Ammon's horn (tissue), 1 donor: ENCODE measurements around the gene HAUS6.
"Not testable (repeated sequence)": the region's sequence is repeated elsewhere in the genome, so short reads cannot be mapped to it uniquely, and the experiment has no call there.

ENCODE experiments used
- DNase-seq: peaks from one replicate; pipeline ENCODE4 v3.0.0-alpha.2; 2016; ENCODE audit warnings: low spot score

Gene HAUS6, protein sequence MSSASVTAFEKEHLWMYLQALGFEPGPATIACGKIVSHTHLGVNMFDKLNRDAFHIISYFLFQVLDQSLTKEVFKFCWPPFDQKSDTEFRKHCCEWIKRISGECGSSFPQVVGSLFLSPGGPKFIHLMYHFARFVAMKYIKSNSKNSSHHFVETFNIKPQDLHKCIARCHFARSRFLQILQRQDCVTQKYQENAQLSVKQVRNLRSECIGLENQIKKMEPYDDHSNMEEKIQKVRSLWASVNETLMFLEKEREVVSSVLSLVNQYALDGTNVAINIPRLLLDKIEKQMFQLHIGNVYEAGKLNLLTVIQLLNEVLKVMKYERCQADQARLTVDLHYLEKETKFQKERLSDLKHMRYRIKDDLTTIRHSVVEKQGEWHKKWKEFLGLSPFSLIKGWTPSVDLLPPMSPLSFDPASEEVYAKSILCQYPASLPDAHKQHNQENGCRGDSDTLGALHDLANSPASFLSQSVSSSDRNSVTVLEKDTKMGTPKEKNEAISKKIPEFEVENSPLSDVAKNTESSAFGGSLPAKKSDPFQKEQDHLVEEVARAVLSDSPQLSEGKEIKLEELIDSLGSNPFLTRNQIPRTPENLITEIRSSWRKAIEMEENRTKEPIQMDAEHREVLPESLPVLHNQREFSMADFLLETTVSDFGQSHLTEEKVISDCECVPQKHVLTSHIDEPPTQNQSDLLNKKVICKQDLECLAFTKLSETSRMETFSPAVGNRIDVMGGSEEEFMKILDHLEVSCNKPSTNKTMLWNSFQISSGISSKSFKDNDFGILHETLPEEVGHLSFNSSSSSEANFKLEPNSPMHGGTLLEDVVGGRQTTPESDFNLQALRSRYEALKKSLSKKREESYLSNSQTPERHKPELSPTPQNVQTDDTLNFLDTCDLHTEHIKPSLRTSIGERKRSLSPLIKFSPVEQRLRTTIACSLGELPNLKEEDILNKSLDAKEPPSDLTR

DNA sequence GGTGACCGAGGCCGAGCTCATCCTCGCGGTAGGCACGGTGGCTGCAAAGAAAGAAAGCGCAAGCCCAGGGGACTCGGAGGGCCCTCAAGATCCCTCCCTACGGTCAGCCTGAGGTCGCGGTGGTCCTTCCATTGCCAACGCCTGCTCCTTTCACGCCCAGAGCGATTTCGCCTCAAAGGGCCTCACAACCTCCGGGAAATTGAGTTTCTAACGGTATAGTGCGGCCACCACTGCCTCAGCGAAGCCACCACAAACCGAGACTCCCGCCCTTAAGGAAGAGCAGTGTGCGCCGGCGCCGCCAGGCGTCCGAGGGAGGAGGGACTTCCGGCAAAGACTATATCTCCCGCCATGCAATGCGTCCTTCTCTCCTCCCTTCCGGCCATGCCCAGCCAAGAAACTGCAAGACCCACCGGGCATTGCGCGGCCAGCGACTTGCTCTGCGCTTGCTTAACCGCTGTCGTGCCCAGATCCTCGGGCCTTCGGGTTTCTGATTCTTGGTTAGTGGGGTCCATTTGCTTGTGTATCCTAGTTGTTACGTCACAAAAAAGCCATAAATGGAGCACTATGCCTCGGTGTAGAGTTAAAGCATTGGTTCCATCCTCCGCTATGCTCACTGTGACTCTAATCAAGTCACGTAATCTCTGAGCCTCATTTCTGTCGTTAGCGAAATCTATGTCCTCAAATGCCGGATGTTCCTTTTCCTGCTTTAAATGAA lies at the start of gene HAUS6:
TSS of gene HAUS6 (minus strand) at position 274 of the 715 bp plus-strand sequence. CDS start at position 21, 253 bp downstream.
- peak; percentile 98 for DNase-seq

- DNase-seq: not testable (repeated sequence)
These were observed 49.4 kb upstream of the HAUS6 start for GRCh38 chr9:19152160-19152498.

- no peak for DNase-seq
These were observed 48.9 kb upstream of the HAUS6 start for GRCh38 chr9:19151425-19152159.

- no peak for DNase-seq
These were observed 46.5 kb upstream of the HAUS6 start for GRCh38 chr9:19149230-19149629.

- DNase-seq: no peak
These were observed 45.5 kb upstream of the HAUS6 start for GRCh38 chr9:19148187-19148586.

GRCh38 chr9:19146441-19147024 lies 43.8 kb upstream of the HAUS6 start:
- no peak for DNase-seq

DNA sequence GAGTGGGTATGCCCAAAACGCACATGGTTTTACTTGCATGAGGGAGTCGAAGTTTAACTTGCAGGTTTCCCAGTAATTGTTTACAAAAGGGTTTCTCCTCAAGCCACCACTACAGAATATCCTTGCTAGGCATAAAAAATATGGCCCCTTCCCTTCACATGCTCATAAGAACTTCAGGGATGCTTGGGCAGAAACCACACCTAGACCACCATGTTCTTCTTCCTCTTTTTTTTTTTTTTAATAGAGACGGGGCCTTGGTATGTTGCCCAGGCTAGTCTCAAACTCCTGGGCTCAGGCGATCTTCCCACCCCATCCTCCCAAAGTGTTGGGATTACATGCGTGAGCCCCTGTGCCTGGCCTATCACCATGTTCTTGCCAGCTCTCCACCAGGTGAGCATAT lies 43.2 kb upstream of the HAUS6 start:
- DNase-seq: no peak

DNA sequence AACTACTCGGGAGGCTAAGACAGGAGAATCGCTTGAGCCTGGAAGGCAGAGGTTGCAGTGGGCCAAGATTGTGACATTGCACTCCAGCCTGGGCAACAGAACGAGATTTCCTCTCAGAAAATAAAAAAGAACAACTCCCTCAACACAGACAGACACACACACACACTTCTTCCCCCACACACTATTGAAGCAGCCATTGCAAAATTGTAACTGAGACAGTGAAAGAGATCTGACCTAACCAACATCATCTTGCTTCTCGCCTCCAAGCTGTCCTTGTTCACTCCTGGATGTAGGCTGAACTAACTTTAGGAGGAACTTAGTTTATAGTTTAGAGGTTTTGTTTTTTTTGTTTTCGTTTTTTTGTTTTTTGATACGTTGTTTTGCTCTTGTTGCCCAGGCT lies 37.6 kb upstream of the HAUS6 start:
- no peak for DNase-seq

GRCh38 chr9:19138084-19138483 lies 35.4 kb upstream of the HAUS6 start:
- DNase-seq: no peak

- DNase-seq: no peak
These were observed 34.6 kb upstream of the HAUS6 start for GRCh38 chr9:19137282-19137681.

- no peak for DNase-seq
These were observed 33.4 kb upstream of the HAUS6 start for GRCh38 chr9:19136129-19136528.

- no peak for DNase-seq
These were observed 31.0 kb upstream of the HAUS6 start for GRCh38 chr9:19133549-19134345.

DNA sequence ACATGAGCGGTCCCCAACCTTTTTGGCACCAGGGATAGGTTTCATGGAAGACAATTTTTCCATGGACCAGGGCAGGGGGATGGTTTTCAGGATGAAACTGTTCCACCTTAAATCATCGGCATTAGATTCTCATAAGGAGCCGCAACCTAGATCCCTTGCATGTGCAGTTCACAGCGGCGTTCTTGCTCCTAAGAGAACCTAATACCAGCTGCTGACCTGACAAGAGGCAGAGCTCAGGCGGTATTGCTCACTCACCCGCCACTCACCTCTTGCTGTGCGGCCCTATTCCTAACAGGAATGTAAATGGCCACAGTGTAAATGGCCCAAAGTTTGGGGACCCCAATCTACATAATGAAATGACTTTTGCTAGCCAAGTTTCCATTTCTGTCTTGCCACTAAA lies 27.7 kb upstream of the HAUS6 start:
- DNase-seq: no peak

DNA sequence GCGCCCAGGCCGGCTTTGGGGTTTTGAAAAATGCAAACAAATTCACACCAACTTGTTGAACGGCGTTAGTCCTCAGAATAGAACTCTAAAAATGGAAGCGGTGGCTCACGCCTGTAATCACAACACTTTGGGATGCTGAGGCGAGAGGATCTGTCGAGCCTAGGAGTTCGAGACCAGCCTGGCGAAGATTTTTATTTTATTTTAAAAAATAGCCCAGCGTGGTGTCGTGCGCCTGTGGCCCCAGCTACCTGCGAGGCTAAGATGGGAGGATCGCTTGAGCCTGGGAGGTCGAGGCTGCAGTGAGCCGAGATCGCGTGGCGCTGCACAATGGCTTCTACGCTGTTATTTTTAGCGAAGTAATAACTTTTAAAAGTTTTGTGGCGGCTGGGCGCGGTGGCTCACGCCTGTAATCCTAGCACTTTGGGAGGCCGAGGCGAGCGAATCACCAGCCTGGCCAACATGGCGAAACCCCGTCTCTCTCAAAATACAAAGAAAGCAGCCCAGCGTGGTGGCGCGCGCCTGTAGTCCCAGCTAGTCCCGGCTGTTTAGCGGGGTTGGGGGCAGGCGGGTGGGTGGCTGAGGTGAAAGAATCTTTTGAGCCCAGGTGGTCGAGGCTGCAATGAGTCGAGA lies 25.3 kb upstream of the HAUS6 start:
- DNase-seq: peak; percentile 12

GRCh38 chr9:19124430-19124793 lies 21.7 kb upstream of the HAUS6 start:
- DNase-seq: no peak

DNA sequence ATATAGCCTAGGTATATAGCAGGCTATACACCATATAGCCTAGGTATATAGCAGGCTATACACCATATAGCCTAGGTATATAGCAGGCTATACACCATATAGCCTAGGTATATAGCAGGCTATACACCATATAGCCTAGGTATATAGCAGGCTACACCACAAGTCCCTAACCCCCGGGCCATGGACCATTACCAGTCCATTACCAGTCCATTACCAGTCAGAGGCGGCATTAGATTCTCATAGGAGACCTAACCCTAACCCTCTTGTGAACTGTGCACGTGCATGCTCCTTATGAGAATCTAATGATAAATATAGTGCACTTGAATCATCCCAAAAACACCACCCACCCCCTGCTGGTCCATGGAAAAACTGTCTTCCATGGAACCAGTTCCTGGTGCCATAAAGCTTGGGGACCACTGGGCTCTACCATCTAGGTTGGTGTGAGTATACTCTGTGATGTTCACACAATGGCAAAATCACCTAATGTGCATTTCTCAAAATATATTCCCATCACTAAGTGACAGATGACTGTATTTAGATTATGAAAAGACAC lies 19.9 kb upstream of the HAUS6 start:
- no peak for DNase-seq

DNA sequence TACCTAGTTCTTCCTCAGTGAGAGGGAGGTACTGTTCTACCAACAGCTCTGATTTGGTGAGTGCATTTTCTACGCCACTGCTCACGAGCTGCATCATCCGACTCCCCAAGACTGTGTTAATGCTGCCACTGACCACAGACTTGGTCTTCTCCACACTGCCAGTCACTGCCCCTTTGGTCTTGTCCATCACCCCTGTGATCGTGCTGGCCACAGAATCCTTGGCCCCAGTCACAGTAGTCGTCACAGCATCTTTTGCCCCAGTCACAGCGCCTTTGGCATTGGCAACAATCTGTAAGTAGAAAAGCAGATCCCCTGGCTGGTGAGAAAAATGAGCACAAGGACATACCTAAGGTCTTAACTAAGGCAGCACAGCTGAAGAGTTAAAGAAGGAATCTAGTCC lies 18.2 kb upstream of the HAUS6 start:
- no peak for DNase-seq

GRCh38 chr9:19119801-19120440 lies 17.2 kb upstream of the HAUS6 start:
- DNase-seq: no peak

- no peak for DNase-seq
These were observed 16.5 kb upstream of the HAUS6 start for GRCh38 chr9:19119246-19119645.
